GM21526 (cell line): ENCODE results near the gene MDK.

Source experiments
- ATAC-seq: cut with Tn5 transposase; IDR thresholded peaks from one replicate; pipeline ENCODE4 v1.9.1; 2021; ENCODE audit warnings: moderate library complexity; ENCODE audit not compliant: unreplicated experiment, low FRiP score

MDK gene

GRCh38 chr11:46393231-46393616, 11.8 kb downstream of the MDK start:
- no peak for ATAC-seq

- ATAC-seq: no peak
Observed at GRCh38 chr11:46393759-46394158, 12.3 kb downstream of the MDK start.

- ATAC-seq: no peak
Observed at GRCh38 chr11:46397526-46397925, 16.1 kb downstream of the MDK start.

- no peak for ATAC-seq
Observed at GRCh38 chr11:46402957-46403902, 21.8 kb downstream of the MDK start.

- ATAC-seq: no peak
Observed at GRCh38 chr11:46404476-46405017, 23.1 kb downstream of the MDK start.

GRCh38 chr11:46407635-46408034, 26.2 kb downstream of the MDK start:
- ATAC-seq: no peak

GRCh38 chr11:46408407-46408986, 27.0 kb downstream of the MDK start:
- no peak for ATAC-seq

GRCh38 chr11:46410021-46410420, 28.6 kb downstream of the MDK start:
- no peak for ATAC-seq

- ATAC-seq: no peak
Observed at GRCh38 chr11:46413760-46414465, 32.4 kb downstream of the MDK start.

GRCh38 chr11:46414466-46414796, 33.0 kb downstream of the MDK start:
- no peak for ATAC-seq

GRCh38 chr11:46414879-46415278, 33.4 kb downstream of the MDK start:
- no peak for ATAC-seq

- no peak for ATAC-seq
Observed at GRCh38 chr11:46417711-46418110, 36.2 kb downstream of the MDK start.

- no peak for ATAC-seq
Observed at GRCh38 chr11:46418751-46419150, 37.3 kb downstream of the MDK start.

GRCh38 chr11:46420513-46420912, 39.0 kb downstream of the MDK start:
- ATAC-seq: no peak

- ATAC-seq: no peak
Observed at GRCh38 chr11:46421257-46421880, 39.9 kb downstream of the MDK start.

- ATAC-seq: no peak
Observed at GRCh38 chr11:46422588-46422987, 41.1 kb downstream of the MDK start.

GRCh38 chr11:46426233-46426991, 44.9 kb downstream of the MDK start:
- no peak for ATAC-seq

- ATAC-seq: no peak
Observed at GRCh38 chr11:46427364-46427763, 45.9 kb downstream of the MDK start.

GRCh38 chr11:46429717-46430116, 48.2 kb downstream of the MDK start:
- no peak for ATAC-seq

- no peak for ATAC-seq
Observed at GRCh38 chr11:46431211-46431610, 49.7 kb downstream of the MDK start.
